Activated naive CD4-positive, alpha-beta T cell treated with anti-CD3 and anti-CD28 coated beads for 36 hours (primary cell): ENCODE results near the gene NDUFS8. TPM values are rescaled to one million over a fixed set of nuclear protein-coding genes. Genes with fewer than 3 reads are reported as not detected.
"Not testable (repeated sequence)": the region's sequence is repeated elsewhere in the genome, so short reads cannot be mapped to it uniquely, and the experiment has no call there.

Experiments
- CTCF ChIA-PET: fragments of 350-600 bp; sonication (Branson Sonifier 250); formaldehyde crosslinking; loops from one replicate; lab custom pipeline; 2021; ENCODE audit warnings: antibody characterized with exemption; lab: Charles Lee
- DNase-seq: peaks from one replicate; pipeline ENCODE4 v3.0.0-alpha.2; 2020
- H3K27ac Mint-ChIP-seq: one replicate; pipeline ENCODE4 v1.8.0; 2021; ENCODE audit warnings: mild to moderate bottlenecking, mixed read lengths
- H3K27me3 Mint-ChIP-seq: one replicate; pipeline ENCODE4 v1.8.0; 2021; ENCODE audit warnings: low read depth, mixed read lengths
- H3K36me3 Mint-ChIP-seq: one replicate; pipeline ENCODE4 v1.8.0; 2021; ENCODE audit warnings: low read depth, mixed read lengths
- H3K4me1 Mint-ChIP-seq: one replicate; pipeline ENCODE4 v1.8.0; 2021; ENCODE audit warnings: low read depth, mixed read lengths
- H3K4me3 Mint-ChIP-seq: one replicate; pipeline ENCODE4 v1.8.0; 2021; ENCODE audit warnings: mild to moderate bottlenecking, moderate library complexity, mixed read lengths
- H3K9me3 Mint-ChIP-seq: one replicate; pipeline ENCODE4 v1.8.0; 2021; ENCODE audit warnings: mixed read lengths
- intact Hi-C: fragments of 100-400 bp; cut with micrococcal nuclease; formaldehyde crosslinking; loops from one replicate; pipeline ENCODE4 v1.15.1; 2023
- total RNA-seq, 2 experiments: library from RNA; stranded (reverse); gene quantifications; one replicate each; pipeline ENCODE4 v1.2.3, GENCODE V29; 2021

Gene NDUFS8
- total RNA-seq, result 100 to 1,000 TPM; 142 to 162 TPM

- CTCF ChIA-PET, result no interaction called here
- no peaks in the 10 kb centered on the region for H3K27me3 Mint-ChIP-seq
- intact Hi-C loops, result loop anchor here (1.0 to 10.0 kb wide), 8 partner anchors 9 to 526 kb away; partner anchors contain the start of genes CDK2AP2, CHKA, PITPNM1 and PPP6R3
- H3K4me3 Mint-ChIP-seq, result peak within 1 kb of the TSS; percentile 91
- H3K36me3 Mint-ChIP-seq, result peaks cover 4% of the 10 kb centered on the region
- DNase-seq, result peak; percentile 98
- peak within 1 kb of the TSS; percentile 88 for H3K27ac Mint-ChIP-seq
- no peaks in the 10 kb centered on the region for H3K9me3 Mint-ChIP-seq
- peaks cover 23% of the 10 kb centered on the region for H3K4me1 Mint-ChIP-seq
These were observed at the start of gene NDUFS8 for GRCh38 chr11:68030318-68031143. TSS of gene NDUFS8 (plus strand) at chr11:68030681. CDS start at chr11:68032152, 1,471 bp downstream.

DNA sequence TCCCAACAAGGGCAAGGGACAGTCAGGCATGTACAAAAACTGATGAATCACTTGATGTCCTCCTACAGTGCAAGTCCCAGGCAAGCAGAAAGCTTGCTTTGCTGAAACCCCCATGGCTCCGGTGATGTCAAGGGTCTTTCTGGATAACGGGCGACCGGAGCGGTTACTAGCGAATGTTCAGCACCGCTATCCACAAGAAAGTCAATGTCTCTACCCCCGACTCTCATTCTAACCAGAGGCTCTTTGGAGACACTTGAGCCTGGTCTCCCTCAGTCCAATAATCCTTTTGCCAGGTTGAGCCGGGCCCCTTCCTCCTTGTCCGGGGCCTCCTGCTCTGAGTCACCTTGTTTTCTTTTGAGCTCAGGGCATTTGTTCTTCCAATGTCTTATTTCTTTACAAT, 49.3 kb upstream of the NDUFS8 start:
- H3K4me1 Mint-ChIP-seq, H3K4me3 Mint-ChIP-seq, DNase-seq, H3K36me3 Mint-ChIP-seq, H3K27ac Mint-ChIP-seq, H3K27me3 Mint-ChIP-seq, H3K9me3 Mint-ChIP-seq, intact Hi-C loops: not testable (repeated sequence)
- CTCF ChIA-PET, result interaction anchor here (1.4 kb wide), 1 partner anchor 25 kb away, joined by 3 read pairs; no protein-coding TSS in a partner anchor

DNA sequence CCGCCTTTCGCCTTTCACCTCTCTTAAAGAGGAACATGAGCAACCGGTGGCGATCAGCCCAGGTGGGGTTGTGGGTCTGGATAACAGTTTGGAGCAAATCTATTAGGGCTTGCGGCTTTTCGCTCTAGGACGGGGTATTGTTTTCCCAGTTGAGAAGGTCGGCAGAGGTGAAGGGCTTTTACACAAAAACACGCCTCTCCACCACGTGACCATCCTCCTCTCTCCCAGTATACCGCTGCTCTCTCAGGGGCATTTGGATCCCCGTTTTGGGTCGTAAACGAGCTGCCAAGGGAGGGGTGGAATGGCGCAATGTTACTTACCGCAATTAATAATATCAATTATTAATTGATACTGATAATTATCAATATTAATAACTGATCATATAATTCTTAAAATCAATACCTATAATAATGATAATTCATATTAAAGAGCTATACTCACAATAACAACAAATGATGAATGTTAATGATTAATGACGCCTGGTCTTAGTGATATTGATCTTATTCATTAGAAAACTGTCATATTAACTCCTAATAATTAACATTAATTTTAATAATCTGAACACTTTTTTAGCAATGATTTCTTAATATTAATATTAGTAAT, 48.1 kb upstream of the NDUFS8 start:
- H3K4me1 Mint-ChIP-seq, H3K36me3 Mint-ChIP-seq, intact Hi-C loops, H3K4me3 Mint-ChIP-seq, H3K9me3 Mint-ChIP-seq, H3K27ac Mint-ChIP-seq, DNase-seq, H3K27me3 Mint-ChIP-seq: not testable (repeated sequence)
- CTCF ChIA-PET, result interaction anchor here (0.7 kb wide), 1 partner anchor 315 kb away, joined by 3 read pairs; no protein-coding TSS in a partner anchor

- no peaks in the 10 kb centered on the region for H3K36me3 Mint-ChIP-seq
- intact Hi-C loops, result no loop called here
- DNase-seq, result no peak
These were observed 46.5 kb upstream of the NDUFS8 start for GRCh38 chr11:67983951-67984350.

DNA sequence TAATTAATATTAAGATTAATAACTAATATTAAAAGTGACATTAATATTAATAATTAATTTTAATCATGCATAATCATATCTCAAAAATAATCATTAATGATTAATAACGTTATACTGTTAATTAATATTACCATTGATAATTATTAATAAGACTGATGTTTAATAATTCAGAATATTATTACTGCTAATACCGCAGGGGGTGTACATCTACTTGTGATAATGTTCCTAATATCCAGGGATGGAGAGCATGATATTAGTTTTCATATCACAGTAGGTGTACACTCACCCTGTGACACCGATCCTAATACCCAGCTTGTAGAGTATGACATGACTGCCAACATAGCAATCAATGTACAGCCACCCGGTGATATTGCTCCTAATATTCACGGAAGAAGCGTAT, 45.2 kb upstream of the NDUFS8 start:
- DNase-seq, H3K27ac Mint-ChIP-seq, H3K4me3 Mint-ChIP-seq, intact Hi-C loops, H3K4me1 Mint-ChIP-seq, H3K9me3 Mint-ChIP-seq, H3K36me3 Mint-ChIP-seq, H3K27me3 Mint-ChIP-seq, CTCF ChIA-PET: not testable (repeated sequence)

More at GRCh38 chr11:67983951-67984350, 46.5 kb upstream of the NDUFS8 start:
- no peaks in the 10 kb centered on the region for H3K27me3 Mint-ChIP-seq
- CTCF ChIA-PET, result no interaction called here
- no peak overlapping the region for H3K27ac Mint-ChIP-seq
- H3K9me3 Mint-ChIP-seq, result no peaks in the 10 kb centered on the region
- H3K4me3 Mint-ChIP-seq, result no peak overlapping the region
- H3K4me1 Mint-ChIP-seq, result no peaks in the 10 kb centered on the region

DNA sequence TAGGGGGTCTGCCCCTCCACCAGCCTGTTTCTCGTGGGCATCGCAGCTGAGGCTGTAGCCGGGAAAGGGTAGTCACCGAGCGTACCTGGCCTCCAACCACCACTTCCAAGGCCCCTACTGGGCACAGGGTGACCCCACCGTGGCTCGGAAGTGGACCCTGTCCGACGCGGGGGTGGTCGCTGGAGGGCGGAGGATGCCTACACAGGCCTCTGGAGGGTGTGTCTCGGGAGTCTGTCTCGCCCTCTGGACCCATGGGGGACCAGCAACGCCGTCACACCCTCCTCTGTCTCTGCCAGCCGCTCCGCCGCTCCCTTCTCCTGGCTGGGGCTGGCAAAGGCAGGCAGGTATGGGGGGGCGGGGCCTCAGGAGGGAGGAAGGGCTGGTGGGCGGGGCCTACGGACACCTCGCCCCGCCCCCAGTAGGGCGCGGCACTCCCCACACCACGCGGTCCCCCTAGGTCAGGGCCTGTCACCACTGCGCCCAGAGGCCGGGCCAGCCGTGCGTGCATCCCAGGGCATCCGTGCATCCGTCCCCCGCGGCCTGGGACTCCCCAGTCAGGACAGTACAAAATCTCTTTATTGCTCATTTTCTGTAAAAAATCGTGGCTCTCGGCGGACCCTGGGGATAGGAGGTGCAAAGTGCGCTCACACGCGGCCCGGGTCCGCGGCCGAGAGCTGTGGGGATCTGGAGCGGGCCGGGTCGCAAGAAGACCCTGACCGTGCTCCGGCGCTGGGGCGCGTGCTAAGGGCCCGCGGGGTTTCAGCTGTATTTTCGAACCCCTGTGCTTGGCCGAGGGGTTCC, 39.7 kb upstream of the NDUFS8 start:
- DNase-seq, intact Hi-C loops, H3K9me3 Mint-ChIP-seq, H3K4me3 Mint-ChIP-seq, H3K4me1 Mint-ChIP-seq, H3K27me3 Mint-ChIP-seq, CTCF ChIA-PET, H3K27ac Mint-ChIP-seq, H3K36me3 Mint-ChIP-seq: not testable (repeated sequence)

DNA sequence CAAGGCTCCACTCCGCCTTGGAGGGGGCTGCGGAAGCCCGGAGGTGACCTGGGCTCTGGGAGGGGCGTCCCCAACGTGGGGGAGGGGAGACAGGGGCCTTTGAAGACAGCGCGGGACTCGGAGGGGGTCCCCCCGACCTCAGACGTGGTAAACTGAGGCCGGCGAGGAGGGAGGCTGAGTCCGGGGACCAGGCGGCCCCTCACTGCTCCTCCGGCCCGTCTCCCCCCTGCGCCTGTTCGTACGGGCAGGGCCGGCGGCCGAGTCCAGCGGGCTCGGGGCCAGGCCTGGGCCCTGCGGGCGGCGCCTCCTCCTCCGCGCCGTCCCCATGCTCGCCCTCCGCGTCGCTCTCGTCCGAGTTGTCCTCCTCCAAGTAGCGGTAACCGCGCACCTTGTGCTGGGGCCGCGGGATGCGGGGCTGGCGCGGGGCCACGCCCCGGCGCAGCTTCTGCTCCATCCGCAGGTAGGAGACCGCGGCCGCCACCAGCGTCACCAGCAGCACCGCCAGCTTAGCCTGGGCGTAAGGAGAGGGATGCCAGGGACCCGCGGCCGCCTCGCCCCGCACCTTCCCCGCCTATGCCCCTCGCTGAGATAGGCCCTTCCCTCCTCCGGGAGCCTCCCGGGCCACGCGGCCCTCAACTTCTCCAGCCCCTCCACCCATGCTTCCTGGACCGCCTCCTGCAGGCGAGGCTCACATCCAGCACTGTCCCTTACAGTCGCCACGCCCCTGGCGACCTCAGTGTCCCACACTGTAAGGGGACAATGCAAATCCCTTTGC, 38.9 kb upstream of the NDUFS8 start:
- H3K27me3 Mint-ChIP-seq, CTCF ChIA-PET, H3K4me1 Mint-ChIP-seq, H3K36me3 Mint-ChIP-seq, H3K9me3 Mint-ChIP-seq, intact Hi-C loops, H3K27ac Mint-ChIP-seq, H3K4me3 Mint-ChIP-seq, DNase-seq: not testable (repeated sequence)

DNA sequence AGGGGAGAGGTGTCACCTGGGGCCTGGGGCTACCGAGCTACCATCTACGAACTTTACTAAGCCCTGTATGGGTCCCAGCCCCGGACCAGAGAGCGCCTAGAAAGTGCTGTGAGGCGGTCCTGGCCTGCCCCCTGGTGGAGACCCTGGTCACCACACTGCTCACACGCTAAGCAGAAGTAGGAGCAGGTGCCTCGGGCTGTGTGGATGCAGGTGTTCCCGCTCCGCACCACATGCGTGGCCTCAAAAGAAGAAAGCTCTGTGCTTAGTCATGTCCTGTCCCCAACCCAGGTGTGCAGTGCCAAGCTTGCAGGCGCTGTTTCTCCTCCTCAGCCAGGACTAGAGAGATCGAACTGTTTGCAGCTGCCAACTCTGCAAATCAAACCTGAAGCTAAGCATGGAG, 36.7 kb upstream of the NDUFS8 start:
- intact Hi-C loops, H3K27ac Mint-ChIP-seq, H3K4me3 Mint-ChIP-seq, H3K27me3 Mint-ChIP-seq, H3K9me3 Mint-ChIP-seq, H3K36me3 Mint-ChIP-seq: not testable (repeated sequence)
- CTCF ChIA-PET, result interaction anchor here (0.7 to 0.8 kb wide), 2 partner anchors 10 to 30 kb away, joined by 3 read pairs; partner anchors contain the start of gene UNC93B1
- DNase-seq, result peak; percentile 77
- peaks cover 13% of the 10 kb centered on the region for H3K4me1 Mint-ChIP-seq

- H3K4me1 Mint-ChIP-seq, result peaks cover 13% of the 10 kb centered on the region
- H3K27ac Mint-ChIP-seq, H3K27me3 Mint-ChIP-seq, H3K36me3 Mint-ChIP-seq, H3K4me3 Mint-ChIP-seq, intact Hi-C loops, H3K9me3 Mint-ChIP-seq, DNase-seq: not testable (repeated sequence)
- CTCF ChIA-PET, result interaction anchor here (0.7 to 0.8 kb wide), 2 partner anchors 10 to 31 kb away, joined by 3 read pairs; partner anchors contain the start of gene UNC93B1
These were observed 36.1 kb upstream of the NDUFS8 start for GRCh38 chr11:67994387-67994786.

- H3K27ac Mint-ChIP-seq, intact Hi-C loops, CTCF ChIA-PET, H3K4me3 Mint-ChIP-seq, DNase-seq, H3K36me3 Mint-ChIP-seq, H3K9me3 Mint-ChIP-seq, H3K27me3 Mint-ChIP-seq: not testable (repeated sequence)
- peaks cover 13% of the 10 kb centered on the region for H3K4me1 Mint-ChIP-seq
These were observed 35.4 kb upstream of the NDUFS8 start for GRCh38 chr11:67995129-67995528.

GRCh38 chr11:67995579-67995978, 34.9 kb upstream of the NDUFS8 start:
- H3K4me1 Mint-ChIP-seq, result peaks cover 13% of the 10 kb centered on the region
- H3K9me3 Mint-ChIP-seq, H3K27me3 Mint-ChIP-seq, H3K36me3 Mint-ChIP-seq, intact Hi-C loops, CTCF ChIA-PET, DNase-seq, H3K4me3 Mint-ChIP-seq, H3K27ac Mint-ChIP-seq: not testable (repeated sequence)
